Stimulated activated CD8-positive, alpha-beta memory T cell treated with anti-CD3 and anti-CD28 coated beads, Interleukin-15, amount 100 ng/mL, for 4 hours (primary cell): Measurements from ENCODE around the gene FIBCD1.
"Not testable (repeated sequence)": the region's sequence is repeated elsewhere in the genome, so short reads cannot be mapped to it uniquely, and the experiment has no call there.

Source experiments
- DNase-seq, 2 donors: peaks; one replicate each; pipeline ENCODE4 v3.0.0-alpha.2; 2020; ENCODE audit warnings: low read depth in 2 of 2

The FIBCD1 gene

GRCh38 chr9:130954925-130955324, 15.9 kb upstream of the FIBCD1 start:
- not testable (repeated sequence) for DNase-seq

DNA sequence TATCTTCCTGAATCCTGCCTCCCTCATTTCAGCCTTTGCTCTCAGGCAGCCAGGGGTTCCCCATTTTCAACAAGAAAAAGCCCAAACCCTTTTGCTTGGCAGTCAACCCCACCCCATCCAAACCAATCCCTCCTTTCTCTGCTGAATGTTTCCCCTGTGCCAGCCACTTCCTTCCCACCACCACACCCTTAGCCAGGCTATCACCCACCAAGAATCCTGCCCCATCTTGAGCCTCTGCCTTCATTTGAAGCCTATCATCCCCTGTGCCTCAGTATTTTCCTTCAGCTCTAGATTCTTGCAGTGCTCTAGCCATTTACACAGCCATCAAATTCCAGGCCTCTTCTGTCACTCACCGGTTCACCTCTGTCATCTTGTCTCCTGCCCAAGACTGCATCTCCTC, 15.3 kb upstream of the FIBCD1 start:
- DNase-seq: no peak

DNA sequence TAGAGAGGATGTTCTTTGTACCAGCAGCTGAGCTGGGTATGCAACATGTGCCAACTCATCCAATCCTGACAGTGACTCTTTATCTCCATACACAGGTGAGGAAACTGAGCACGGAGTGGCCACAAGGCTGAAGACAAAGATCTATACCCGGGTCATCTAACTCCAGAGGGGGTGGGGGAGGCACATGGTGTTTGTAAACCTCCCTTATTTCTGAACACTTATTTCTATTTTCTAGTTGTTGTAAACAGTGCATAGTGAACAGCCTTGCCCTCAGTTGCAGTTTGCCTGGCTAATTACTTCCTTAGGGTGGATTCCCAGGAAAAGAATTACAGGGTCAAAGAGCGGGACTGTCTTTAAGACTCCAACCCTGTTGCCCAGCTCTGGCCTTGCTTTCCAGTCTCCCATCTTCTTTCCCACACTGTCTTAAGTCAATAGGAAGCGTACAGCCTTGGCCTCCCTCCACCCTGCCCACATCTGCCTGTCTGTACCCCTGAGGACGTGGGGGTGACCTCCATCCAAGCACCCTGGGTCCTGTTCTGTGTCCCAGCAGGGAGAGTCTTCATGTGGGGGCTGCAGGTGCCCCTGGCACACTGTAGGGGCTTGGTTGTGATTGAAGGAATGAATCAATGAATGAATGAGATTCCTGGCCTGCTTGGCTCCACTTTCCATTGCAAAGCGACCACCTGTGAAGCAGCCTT, 13.2 kb upstream of the FIBCD1 start:
- no peak for DNase-seq

- no peak for DNase-seq
Measured at GRCh38 chr9:130950039-130950311, 10.9 kb upstream of the FIBCD1 start.

DNA sequence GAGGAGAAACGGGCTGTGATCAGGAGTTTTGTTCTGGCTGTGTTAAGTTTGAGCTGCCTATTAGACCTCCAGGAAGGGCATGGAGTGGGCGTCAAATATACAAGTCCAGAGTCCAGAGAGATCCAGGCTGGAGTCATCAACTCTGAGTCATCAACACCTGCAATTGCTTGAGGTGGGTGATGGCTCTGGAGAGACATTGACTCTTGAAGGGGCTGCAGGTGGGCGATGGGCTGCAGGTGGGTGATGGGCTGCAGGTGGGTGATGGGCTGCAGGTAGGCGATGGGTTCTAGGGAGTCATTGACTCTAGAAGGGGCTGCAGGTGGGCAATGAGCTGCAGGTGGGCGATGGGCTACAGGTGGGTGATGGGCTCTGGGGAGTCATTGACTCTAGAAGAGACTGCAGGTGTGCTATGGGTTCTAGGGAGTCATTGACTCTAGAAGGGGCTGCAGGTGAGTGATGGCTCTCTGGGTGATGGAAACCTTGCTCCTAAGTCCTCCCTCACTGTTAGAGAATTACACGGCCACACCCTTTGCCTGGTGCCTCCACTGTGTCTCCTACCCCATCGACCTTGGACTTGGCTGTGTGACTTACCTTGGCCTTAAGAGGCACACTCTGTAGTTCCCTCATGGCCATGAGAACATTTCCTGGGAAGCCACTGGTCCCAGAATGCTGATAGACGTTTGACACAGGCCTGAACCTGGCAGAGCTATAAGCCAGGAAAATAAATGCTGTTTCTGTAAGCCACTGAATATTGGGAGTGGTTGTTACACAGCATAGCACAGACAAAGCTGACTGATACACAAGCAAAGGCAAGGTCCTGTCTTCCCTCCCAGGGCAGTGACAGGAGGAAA, 10.4 kb upstream of the FIBCD1 start:
- DNase-seq: no peak

- DNase-seq: no peak
Measured at GRCh38 chr9:130948266-130948665, 9.2 kb upstream of the FIBCD1 start.

GRCh38 chr9:130947618-130948140, 8.6 kb upstream of the FIBCD1 start:
- no peak for DNase-seq

GRCh38 chr9:130946766-130947617, 7.9 kb upstream of the FIBCD1 start:
- no peak for DNase-seq

GRCh38 chr9:130945173-130945572, 6.1 kb upstream of the FIBCD1 start:
- no peak for DNase-seq

- no peak for DNase-seq
Measured at GRCh38 chr9:130944510-130945058, 5.5 kb upstream of the FIBCD1 start.

GRCh38 chr9:130943777-130944176, 4.7 kb upstream of the FIBCD1 start:
- no peak for DNase-seq

- no peak for DNase-seq
Measured at GRCh38 chr9:130943221-130943620, 4.2 kb upstream of the FIBCD1 start.

DNA sequence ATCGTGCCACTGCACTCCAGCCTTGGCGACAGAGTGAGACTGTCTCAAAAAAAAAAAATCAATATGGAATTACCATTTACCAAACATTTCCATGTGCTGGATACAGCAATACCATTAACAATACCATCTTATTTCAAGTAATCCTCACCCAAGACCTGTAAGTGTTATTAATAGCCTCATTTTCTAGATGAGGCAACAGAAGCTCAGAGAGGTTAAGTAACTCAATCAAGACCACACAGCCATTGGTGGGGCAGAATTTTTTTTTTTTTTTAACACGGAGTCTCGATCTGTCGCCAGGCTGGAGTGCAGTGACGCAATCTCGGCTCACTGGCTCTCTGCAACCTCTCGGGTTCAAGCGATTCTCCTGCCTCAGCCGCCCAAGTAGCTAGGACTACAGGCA, 3.6 kb upstream of the FIBCD1 start:
- no peak for DNase-seq

DNA sequence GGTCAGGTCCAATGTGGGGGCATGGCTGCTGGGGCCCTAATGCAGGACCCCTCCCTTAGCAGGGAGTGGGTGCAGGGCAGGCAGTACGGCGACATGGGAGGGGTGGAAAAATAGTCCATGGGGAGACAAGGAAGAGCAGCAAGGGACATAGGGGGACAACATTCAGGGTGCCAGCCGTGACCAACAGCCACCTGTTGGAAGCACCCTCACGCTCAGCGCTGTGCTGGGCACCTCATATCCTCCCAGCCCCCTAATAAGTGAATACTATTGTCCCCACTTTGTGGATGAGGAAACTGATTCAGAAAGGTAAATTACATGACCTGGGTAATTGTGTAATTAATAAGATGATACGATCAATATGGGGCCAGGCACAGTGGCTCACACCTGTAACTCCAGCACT, 3.0 kb upstream of the FIBCD1 start:
- no peak for DNase-seq

GRCh38 chr9:130940693-130941576, 1.9 kb upstream of the FIBCD1 start:
- DNase-seq: peak; percentile 45 to 48

- DNase-seq: no peak
Measured at GRCh38 chr9:130940027-130940549, 1.0 kb upstream of the FIBCD1 start.

DNA sequence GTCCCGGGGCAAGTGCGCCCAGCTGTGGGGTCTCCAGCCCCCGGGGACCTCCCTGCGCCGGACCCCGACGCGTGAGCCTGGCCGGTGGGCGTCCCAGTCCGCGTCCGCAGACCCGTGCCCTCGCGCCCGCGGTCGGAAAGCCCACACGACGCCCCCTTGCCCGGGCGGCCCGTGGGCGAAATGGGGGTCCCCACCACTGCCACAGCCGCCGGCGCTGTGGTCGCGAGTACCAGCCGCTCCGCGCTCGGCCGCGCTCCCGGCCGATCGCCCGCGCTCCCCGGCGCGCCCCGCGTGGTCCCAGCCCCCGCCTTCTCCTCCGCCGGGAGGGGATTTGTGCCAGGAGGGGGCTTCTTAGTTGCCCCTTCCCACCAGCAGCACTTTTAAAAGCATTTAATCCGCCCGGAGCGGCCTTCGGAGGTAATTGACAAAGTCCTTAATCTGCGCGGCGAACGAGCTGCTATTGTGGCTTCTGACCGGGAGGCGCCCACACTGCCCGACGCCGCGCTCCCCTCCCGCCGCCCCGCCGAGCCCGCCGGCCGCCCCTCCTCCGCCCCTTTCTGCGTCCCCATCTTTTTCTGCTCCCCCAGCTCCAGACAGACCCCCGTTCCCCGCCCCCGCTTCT, 469 bp upstream of the FIBCD1 start:
- no peak for DNase-seq

- DNase-seq: no peak
Measured at GRCh38 chr9:130938184-130938651, 829 bp downstream of the FIBCD1 start.

DNA sequence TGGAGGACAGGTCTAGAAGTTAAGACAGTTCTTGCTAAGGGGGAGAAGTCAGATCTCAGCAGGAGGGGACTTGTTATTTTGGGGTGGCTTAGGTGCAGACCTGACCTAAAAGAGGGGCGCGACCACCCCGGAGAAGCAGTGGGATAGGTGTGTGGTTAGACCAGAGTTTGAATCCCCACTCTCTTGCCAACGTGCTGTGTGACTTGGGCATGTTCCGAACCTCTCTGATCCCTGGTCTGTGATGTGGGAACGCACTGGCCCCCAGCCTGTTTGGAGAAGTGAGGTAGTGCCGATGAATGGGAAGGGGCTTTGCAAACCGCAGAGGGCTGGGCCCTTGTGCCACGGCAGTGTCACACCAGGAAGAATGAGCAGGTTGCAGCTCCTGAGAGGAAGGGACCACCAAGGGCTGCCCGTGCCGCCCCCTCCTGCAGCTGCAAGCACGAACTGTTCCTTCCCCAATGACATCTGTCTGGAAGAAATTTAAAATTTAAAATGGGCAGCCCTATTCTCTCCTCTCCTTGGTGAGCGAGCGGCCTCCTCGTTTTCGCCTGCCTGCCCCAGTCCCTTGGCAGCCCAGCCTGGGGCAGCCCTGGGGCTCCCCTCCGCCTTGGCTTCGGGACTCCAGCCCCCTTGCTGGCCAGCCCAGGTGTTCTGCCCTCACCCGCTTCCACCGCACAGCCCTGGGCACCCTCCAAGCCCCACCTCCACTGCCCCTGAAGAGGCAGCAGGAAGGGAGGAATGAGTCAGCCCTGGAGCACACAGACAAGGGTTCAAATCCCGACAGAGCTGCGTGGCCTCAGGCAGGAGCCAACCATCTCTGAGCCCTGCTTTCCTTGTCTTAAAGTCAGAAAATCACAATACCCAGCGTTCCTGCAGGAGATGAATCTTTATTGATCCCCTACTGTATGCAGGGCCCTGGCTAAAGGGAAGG, 1.6 kb downstream of the FIBCD1 start:
- no peak for DNase-seq
